Measurements from ENCODE around the gene CTSF. TPM values are rescaled to one million over a fixed set of nuclear protein-coding genes. Genes with fewer than 3 reads are reported as not detected.

CTSF gene
- total RNA-seq, 1 experiment from 2014 or later = 4.9 TPM

GRCh38 chr11:66559866-66560676 lies 8.3 kb downstream of the CTSF start:
- DNase-seq (ENCODE audit: low read depth in 1 of 2, low spot score in 2 of 2) = no peak
- H3K27ac ChIP-seq = no peak overlapping the region

DNA sequence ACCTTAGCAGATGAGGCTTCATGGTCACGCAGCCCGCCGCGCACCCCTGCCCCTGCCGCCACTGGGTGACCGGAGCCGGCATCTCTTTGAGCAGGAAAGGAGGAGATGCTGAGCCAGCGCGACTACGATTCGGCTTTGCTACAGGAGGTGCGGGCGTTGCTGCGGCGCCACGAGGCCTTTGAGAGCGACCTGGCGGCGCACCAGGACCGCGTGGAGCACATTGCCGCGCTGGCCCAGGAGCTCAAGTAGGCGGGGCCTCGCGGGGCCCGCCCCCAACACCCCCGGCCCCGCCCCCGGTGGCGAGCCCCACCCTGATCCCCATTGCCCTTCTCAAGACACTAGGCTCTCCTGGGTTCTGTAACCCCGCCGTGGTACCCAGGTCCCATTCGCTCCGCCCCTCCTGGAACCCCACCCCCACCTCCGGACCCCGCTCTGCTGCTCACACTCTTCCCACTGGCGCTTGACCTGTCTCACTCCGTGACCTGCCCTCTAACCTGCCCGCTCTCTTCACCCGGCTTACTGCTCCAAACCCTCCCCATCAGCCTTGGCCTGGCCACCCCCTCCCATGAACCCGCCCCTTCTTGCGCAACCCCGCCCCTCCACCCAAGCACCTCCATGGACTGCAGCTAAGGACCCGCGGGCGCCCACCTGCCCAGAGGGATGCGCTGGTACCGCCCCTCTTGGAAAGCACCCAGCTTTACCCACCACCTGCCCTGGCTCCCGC lies 9.1 kb downstream of the CTSF start:
- Histone ChIP-seq H3K27me3 (replicated peaks) (peaks cover 56% of the 10 kb centered on the region), H3K4me1 (replicated peaks) (no peaks in the 10 kb centered on the region), H3K27ac (no peak overlapping the region), H3K4me3 (no peak overlapping the region), H3K9me3 (replicated peaks) (no peaks in the 10 kb centered on the region; the same call in none of the 2 replicates), H3K36me3 (no peaks in the 10 kb centered on the region)
- no peak for DNase-seq (ENCODE audit: low read depth in 1 of 2, low spot score in 2 of 2)

More at GRCh38 chr11:66559866-66560676, 8.3 kb downstream of the CTSF start:
- H3K4me3 ChIP-seq = no peak overlapping the region
- H3K9me3 ChIP-seq (replicated peaks) = no peaks in the 10 kb centered on the region; the same call in 1 of the 2 replicates
- no peaks in the 10 kb centered on the region for H3K4me1 ChIP-seq (replicated peaks)
- H3K36me3 ChIP-seq = no peaks in the 10 kb centered on the region
- H3K27me3 ChIP-seq (replicated peaks) = peaks cover 56% of the 10 kb centered on the region

- H3K4me1 ChIP-seq (replicated peaks) = no peaks in the 10 kb centered on the region
- peaks cover 48% of the 10 kb centered on the region for H3K27me3 ChIP-seq (replicated peaks)
- no peak overlapping the region for H3K27ac ChIP-seq
- no peaks in the 10 kb centered on the region for H3K36me3 ChIP-seq
- H3K9me3 ChIP-seq (replicated peaks) = no peaks in the 10 kb centered on the region; the same call in none of the 2 replicates
- no peak overlapping the region for H3K4me3 ChIP-seq
- DNase-seq (ENCODE audit: low read depth in 1 of 2, low spot score in 2 of 2) = no peak
These were observed 10.6 kb downstream of the CTSF start for GRCh38 chr11:66557733-66558326.

- Histone ChIP-seq H3K9me3 (replicated peaks) (no peaks in the 10 kb centered on the region; the same call in none of the 2 replicates), H3K4me1 (replicated peaks) (no peaks in the 10 kb centered on the region), H3K4me3 (no peak overlapping the region), H3K27ac (no peak overlapping the region), H3K36me3 (no peaks in the 10 kb centered on the region), H3K27me3 (replicated peaks) (peaks cover 38% of the 10 kb centered on the region)
- no peak for DNase-seq (ENCODE audit: low read depth in 1 of 2, low spot score in 2 of 2)
These were observed 12.3 kb downstream of the CTSF start for GRCh38 chr11:66556086-66556485.

- Histone ChIP-seq H3K9me3 (replicated peaks) (no peaks in the 10 kb centered on the region; the same call in none of the 2 replicates), H3K27me3 (replicated peaks) (peaks cover 31% of the 10 kb centered on the region), H3K4me1 (replicated peaks) (no peaks in the 10 kb centered on the region), H3K36me3 (no peaks in the 10 kb centered on the region), H3K4me3 (no peak overlapping the region), H3K27ac (no peak overlapping the region)
- DNase-seq (ENCODE audit: low read depth in 1 of 2, low spot score in 2 of 2) = no peak
These were observed 13.0 kb downstream of the CTSF start for GRCh38 chr11:66555416-66555815.

- Histone ChIP-seq H3K27me3 (replicated peaks) (peaks cover 27% of the 10 kb centered on the region), H3K9me3 (replicated peaks) (no peaks in the 10 kb centered on the region; the same call in 1 of the 2 replicates), H3K4me3 (no peak overlapping the region), H3K27ac (no peak overlapping the region), H3K36me3 (no peaks in the 10 kb centered on the region), H3K4me1 (replicated peaks) (no peaks in the 10 kb centered on the region)
- DNase-seq (ENCODE audit: low read depth in 1 of 2, low spot score in 2 of 2) = no peak
These were observed 13.8 kb downstream of the CTSF start for GRCh38 chr11:66554602-66555001.

GRCh38 chr11:66550887-66551286 lies 17.5 kb downstream of the CTSF start:
- no peak overlapping the region for H3K27ac ChIP-seq
- no peaks in the 10 kb centered on the region; the same call in 1 of the 2 replicates for H3K27me3 ChIP-seq (replicated peaks)
- H3K4me1 ChIP-seq (replicated peaks) = peaks cover 4% of the 10 kb centered on the region; the same call in 1 of the 2 replicates
- H3K36me3 ChIP-seq = no peaks in the 10 kb centered on the region
- no peak overlapping the region for H3K4me3 ChIP-seq
- no peak for DNase-seq (ENCODE audit: low read depth in 1 of 2, low spot score in 2 of 2)
- no peaks in the 10 kb centered on the region; the same call in 1 of the 2 replicates for H3K9me3 ChIP-seq (replicated peaks)

DNA sequence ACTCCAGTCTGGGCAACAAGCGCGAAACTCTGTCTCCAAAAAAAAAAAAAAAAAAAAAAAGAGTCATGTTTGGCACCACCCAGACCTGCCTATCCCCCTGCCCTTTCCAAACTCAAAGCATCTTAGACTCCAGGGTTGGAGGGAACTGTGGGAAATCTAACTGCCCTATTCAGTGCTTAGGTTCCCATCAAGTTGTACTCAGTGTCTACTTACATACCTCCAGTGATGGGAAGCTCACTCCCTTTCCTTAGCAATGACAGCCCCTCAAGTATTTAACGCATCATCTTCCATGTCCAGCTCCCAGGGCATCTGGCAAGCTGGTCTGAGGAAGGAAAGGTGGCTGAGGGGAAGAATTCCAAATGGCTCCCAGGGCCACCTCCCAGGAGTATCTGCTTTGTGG lies 18.7 kb downstream of the CTSF start:
- H3K4me3 ChIP-seq = no peak overlapping the region
- H3K27me3 ChIP-seq (replicated peaks) = no peaks in the 10 kb centered on the region; the same call in 1 of the 2 replicates

GRCh38 chr11:66548774-66549630 lies 19.4 kb downstream of the CTSF start:
- Histone ChIP-seq H3K9me3 (replicated peaks) (no peaks in the 10 kb centered on the region), H3K27me3 (replicated peaks) (no peaks in the 10 kb centered on the region; the same call in 1 of the 2 replicates), H3K4me3 (no peak overlapping the region), H3K36me3 (no peaks in the 10 kb centered on the region), H3K4me1 (replicated peaks) (peaks cover 9% of the 10 kb centered on the region), H3K27ac (no peak overlapping the region)
- no peak for DNase-seq (ENCODE audit: low read depth in 1 of 2, low spot score in 2 of 2)

More for the DNA sequence above, 18.7 kb downstream of the CTSF start:
- DNase-seq (ENCODE audit: low read depth in 1 of 2, low spot score in 2 of 2) = no peak
- H3K27ac ChIP-seq = no peak overlapping the region
- H3K9me3 ChIP-seq (replicated peaks) = no peaks in the 10 kb centered on the region; the same call in 1 of the 2 replicates
- H3K36me3 ChIP-seq = no peaks in the 10 kb centered on the region
- H3K4me1 ChIP-seq (replicated peaks) = peaks cover 9% of the 10 kb centered on the region

DNA sequence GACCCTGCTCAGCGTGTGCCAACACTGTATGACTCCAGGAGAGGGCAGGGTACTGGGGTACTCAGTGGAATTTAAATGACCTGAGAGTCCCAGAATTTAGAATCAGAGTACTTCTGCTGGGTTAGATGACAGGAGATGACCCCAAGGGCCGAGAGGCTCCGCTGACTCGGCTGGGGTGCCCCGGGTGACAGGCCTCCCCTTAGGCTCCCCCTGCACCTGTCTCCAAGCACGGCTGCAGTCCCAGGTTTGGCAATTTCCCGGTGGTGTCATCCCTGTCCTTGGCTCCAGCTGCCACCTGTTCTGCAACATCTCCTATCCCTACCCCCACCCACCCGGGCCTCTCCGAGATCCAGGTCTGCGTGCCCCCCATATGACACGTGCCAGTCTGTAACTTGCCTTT lies 20.4 kb downstream of the CTSF start:
- DNase-seq (ENCODE audit: low read depth in 1 of 2, low spot score in 2 of 2) = no peak
- Histone ChIP-seq H3K36me3 (no peaks in the 10 kb centered on the region), H3K27me3 (replicated peaks) (no peaks in the 10 kb centered on the region; the same call in 1 of the 2 replicates), H3K9me3 (replicated peaks) (no peaks in the 10 kb centered on the region), H3K4me1 (replicated peaks) (peaks cover 9% of the 10 kb centered on the region), H3K27ac (no peak overlapping the region), H3K4me3 (no peak overlapping the region)

DNA sequence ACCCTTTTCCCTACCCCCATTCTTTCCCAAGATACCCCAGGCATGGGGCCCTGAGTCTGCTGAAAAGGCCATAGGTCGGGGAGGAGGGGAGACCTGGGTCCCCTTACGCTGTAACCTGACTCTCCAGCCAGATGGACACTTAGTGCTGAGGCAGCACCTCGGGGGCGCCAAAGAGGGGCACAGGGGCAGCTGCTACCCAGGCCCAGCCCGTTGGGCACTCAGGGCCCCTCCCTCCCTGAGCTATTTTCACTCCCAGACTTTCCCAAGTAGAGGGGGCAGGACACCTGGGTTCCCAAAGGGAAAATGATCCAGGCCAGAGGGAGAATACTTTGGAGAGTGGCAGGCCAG lies 20.8 kb downstream of the CTSF start:
- H3K36me3 ChIP-seq = no peaks in the 10 kb centered on the region
- peaks cover 9% of the 10 kb centered on the region for H3K4me1 ChIP-seq (replicated peaks)
- no peaks in the 10 kb centered on the region; the same call in 1 of the 2 replicates for H3K27me3 ChIP-seq (replicated peaks)
- no peak overlapping the region for H3K4me3 ChIP-seq
- no peaks in the 10 kb centered on the region for H3K9me3 ChIP-seq (replicated peaks)
- no peak for DNase-seq (ENCODE audit: low read depth in 1 of 2, low spot score in 2 of 2)
- H3K27ac ChIP-seq = no peak overlapping the region

DNA sequence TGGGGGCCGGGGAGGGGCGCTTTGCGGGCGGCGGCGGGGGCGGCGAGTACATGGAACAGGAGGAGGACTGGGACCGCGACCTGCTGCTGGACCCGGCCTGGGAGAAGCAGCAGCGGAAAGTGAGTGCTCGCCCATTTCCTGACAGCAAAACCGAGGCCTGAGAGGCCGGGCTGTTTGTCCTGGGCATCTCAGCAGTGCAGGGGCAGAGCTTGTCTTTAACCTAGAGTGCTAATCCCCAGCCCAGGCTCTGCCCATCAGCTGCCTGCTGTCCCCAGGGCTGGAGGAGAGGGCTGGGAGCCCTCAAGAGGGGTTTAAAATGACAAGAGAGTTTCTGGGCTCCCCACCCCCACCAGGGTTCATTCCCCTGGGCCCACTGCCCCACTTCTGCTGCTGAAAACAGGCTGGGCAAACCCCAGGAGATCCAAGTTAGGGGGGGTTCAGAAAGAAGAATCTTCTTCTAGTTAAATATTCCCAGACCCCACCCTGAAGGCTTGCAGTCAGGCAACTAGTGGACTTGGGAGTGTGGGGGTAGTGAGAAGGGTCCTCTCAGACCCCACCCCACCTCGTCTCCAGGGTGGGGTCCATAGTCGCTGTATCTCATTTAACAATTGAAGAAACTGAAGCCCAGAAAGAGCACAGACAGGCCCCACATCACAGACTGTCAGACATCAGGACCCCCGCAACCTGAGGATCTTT lies 21.3 kb downstream of the CTSF start:
- H3K4me3 ChIP-seq = no peak overlapping the region
- H3K27me3 ChIP-seq (replicated peaks) = no peaks in the 10 kb centered on the region; the same call in 1 of the 2 replicates
- H3K9me3 ChIP-seq (replicated peaks) = no peaks in the 10 kb centered on the region
- DNase-seq (ENCODE audit: low read depth in 1 of 2, low spot score in 2 of 2) = no peak
- H3K4me1 ChIP-seq (replicated peaks) = peaks cover 9% of the 10 kb centered on the region
- peaks cover 2% of the 10 kb centered on the region; the same call in 1 of the 2 replicates for H3K36me3 ChIP-seq
- H3K27ac ChIP-seq = no peak overlapping the region
